H9 (cell line): ENCODE measurements around the gene RNU1-4. TPM values are rescaled to one million over a fixed set of nuclear protein-coding genes. Genes with fewer than 3 reads are reported as not detected.

Source experiments
- DNase-seq: peaks from one replicate; pipeline ENCODE4 v3.0.0-alpha.2; 2017
- H2AFZ ChIP-seq: one replicate; pipeline ENCODE4 v1.6.1; 2013; ENCODE audit warnings: mild to moderate bottlenecking, low read length, control low read depth, moderate library complexity
- H2AK5ac ChIP-seq: 2 replicates; pipeline ENCODE4 v1.6.1; 2013; ENCODE audit warnings: low read length, control low read depth, mixed read lengths; ENCODE audit not compliant: insufficient read length
- H2BK120ac ChIP-seq: one replicate; pipeline ENCODE4 v1.6.1; 2013; ENCODE audit warnings: low read depth, mild to moderate bottlenecking, low read length, control low read depth, inconsistent platforms; ENCODE audit not compliant: poor library complexity, severe bottlenecking
- H2BK12ac ChIP-seq: 2 replicates; pipeline ENCODE4 v1.6.1; 2013; ENCODE audit warnings: low read length, control low read depth, mixed read lengths, low read depth; ENCODE audit not compliant: insufficient read length
- H2BK15ac ChIP-seq: 2 replicates; pipeline ENCODE4 v1.6.1; 2013; ENCODE audit warnings: low read depth, low read length, control low read depth
- H2BK20ac ChIP-seq: one replicate; pipeline ENCODE4 v1.6.1; 2013; ENCODE audit warnings: low read depth, mild to moderate bottlenecking, low read length, control low read depth, inconsistent platforms; ENCODE audit not compliant: poor library complexity, severe bottlenecking
- H2BK5ac ChIP-seq: 2 replicates; pipeline ENCODE4 v1.6.1; 2013; ENCODE audit warnings: low read length, control low read depth, mixed read lengths; ENCODE audit not compliant: insufficient read length
- H3K14ac ChIP-seq: 2 replicates; pipeline ENCODE4 v1.6.1; 2013; ENCODE audit warnings: low read length, control low read depth; ENCODE audit not compliant: insufficient read depth
- H3K18ac ChIP-seq: 2 replicates; pipeline ENCODE4 v1.6.1; 2013; ENCODE audit warnings: low read depth, mild to moderate bottlenecking, mixed read lengths, low read length, control low read depth; ENCODE audit not compliant: insufficient read length
- H3K23ac ChIP-seq: 2 replicates; pipeline ENCODE4 v1.6.1; 2013; ENCODE audit warnings: low read length, control low read depth, mixed read lengths, low read depth; ENCODE audit not compliant: insufficient read length
- H3K23me2 ChIP-seq: 2 replicates; pipeline ENCODE4 v1.6.1; 2013; ENCODE audit warnings: low read depth, mild to moderate bottlenecking, mixed read lengths, low read length, control low read depth; ENCODE audit not compliant: insufficient read length, poor library complexity, severe bottlenecking
- H3K27ac ChIP-seq: 2 replicates; pipeline ENCODE4 v1.5.1; 2013; ENCODE audit warnings: low read length, control low read depth, mixed read lengths, low read depth; ENCODE audit not compliant: insufficient read length
- H3K27me3 ChIP-seq: 2 replicates; pipeline ENCODE4 v1.6.1; 2013; ENCODE audit warnings: low read length, control low read depth, inconsistent platforms; ENCODE audit not compliant: insufficient read depth
- H3K4ac ChIP-seq: 2 replicates; pipeline ENCODE4 v1.6.1; 2013; ENCODE audit warnings: low read depth, mild to moderate bottlenecking, control low read depth, inconsistent platforms, low read length, moderate library complexity
- H3K4me1 ChIP-seq: 2 replicates; pipeline ENCODE4 v1.6.1; 2013; ENCODE audit warnings: low read length, control low read depth, inconsistent platforms; ENCODE audit not compliant: insufficient read depth
- H3K4me2 ChIP-seq: 2 replicates; pipeline ENCODE4 v1.6.1; 2013; ENCODE audit warnings: low read length, control low read depth, mixed read lengths; ENCODE audit not compliant: insufficient read length, insufficient read depth
- H3K56ac ChIP-seq: 2 replicates; pipeline ENCODE4 v1.6.1; 2013; ENCODE audit warnings: low read depth, mild to moderate bottlenecking, mixed read lengths, low read length, control low read depth; ENCODE audit not compliant: insufficient read length
- H3K79me1 ChIP-seq: 2 replicates; pipeline ENCODE4 v1.6.1; 2013; ENCODE audit warnings: low read depth, mild to moderate bottlenecking, moderate library complexity, low read length, control low read depth, inconsistent platforms; ENCODE audit not compliant: insufficient read depth, poor library complexity, severe bottlenecking
- H3K79me2 ChIP-seq: 2 replicates; pipeline ENCODE4 v1.6.1; 2013; ENCODE audit warnings: low read length, control low read depth, inconsistent platforms; ENCODE audit not compliant: insufficient read depth
- H3K9ac ChIP-seq: 2 replicates; pipeline ENCODE4 v1.6.1; 2013; ENCODE audit warnings: low read length, control low read depth, mixed read lengths; ENCODE audit not compliant: insufficient read length; ENCODE audit errors: extremely low read depth
- H3K9me3 ChIP-seq: one replicate; pipeline ENCODE4 v1.6.1; 2013; ENCODE audit warnings: low read depth, low read length, inconsistent platforms; ENCODE audit not compliant: control insufficient read depth
- H3T11ph ChIP-seq: one replicate; pipeline ENCODE4 v1.6.1; 2013; ENCODE audit warnings: mild to moderate bottlenecking, low read length, control low read depth, inconsistent platforms
- H4K20me1 ChIP-seq: one replicate; pipeline ENCODE4 v1.6.1; 2013; ENCODE audit not compliant: control insufficient read depth, insufficient read length, insufficient read depth
- H4K5ac ChIP-seq: 2 replicates; pipeline ENCODE4 v1.6.1; 2013; ENCODE audit warnings: low read depth, mild to moderate bottlenecking, mixed read lengths, low read length, control low read depth; ENCODE audit not compliant: insufficient read length
- H4K8ac ChIP-seq: replicated peaks from 2 replicates; pipeline ENCODE4 v1.6.1; 2013; ENCODE audit warnings: low read length, control low read depth, mixed read lengths, low read depth; ENCODE audit not compliant: insufficient read length
- H4K91ac ChIP-seq: 2 replicates; pipeline ENCODE4 v1.6.1; 2013; ENCODE audit warnings: low read depth, mild to moderate bottlenecking, moderate library complexity, mixed read lengths, low read length, control low read depth; ENCODE audit not compliant: insufficient read length
- H3K27ac Mint-ChIP-seq, 3 experiments: 2 replicates in 2 of 3; 3 replicates in 1 of 3; pipeline ENCODE4 v1.8.0; 2020 to 2021; ENCODE audit warnings: mixed read lengths in 3 of 3, mild to moderate bottlenecking in 1 of 3, moderate library complexity in 1 of 3
- H3K27me3 Mint-ChIP-seq: 2 replicates; pipeline ENCODE4 v1.8.0; 2021; ENCODE audit warnings: low read depth, mild to moderate bottlenecking, moderate library complexity, mixed read lengths
- H3K36me3 Mint-ChIP-seq, 3 experiments: 2 replicates in 2 of 3; 3 replicates in 1 of 3; pipeline ENCODE4 v1.8.0; 2020 to 2021; ENCODE audit warnings: low read depth in 3 of 3, mixed read lengths in 3 of 3; ENCODE audit not compliant: insufficient read depth in 1 of 3
- H3K4me1 Mint-ChIP-seq, 2 experiments: 2 replicates each; pipeline ENCODE4 v1.8.0; 2020; ENCODE audit warnings: mixed read lengths in 2 of 2
- H3K4me3 Mint-ChIP-seq, 2 experiments: 2 replicates in 1 of 2; 3 replicates in 1 of 2; pipeline ENCODE4 v1.8.0; 2020 to 2021; ENCODE audit warnings: mild to moderate bottlenecking in 2 of 2, mixed read lengths in 2 of 2, moderate library complexity in 1 of 2
- H3K9me3 Mint-ChIP-seq, 2 experiments: 2 replicates in 1 of 2; 3 replicates in 1 of 2; pipeline ENCODE4 v1.8.0; 2020; ENCODE audit warnings: mild to moderate bottlenecking in 2 of 2, mixed read lengths in 2 of 2, moderate library complexity in 1 of 2
- WGBS: extraction: QIAGEN DNeasy Blood & Tissue Kit; methylation state at CpG from one replicate; pipeline ENCODE4 v1.1.7; 2013; ENCODE audit warnings: missing lambda C conversion rate, low lambda C conversion rate, mixed read lengths; ENCODE audit not compliant: insufficient read length; ENCODE audit errors: extremely low coverage; 5-methylcytosine and 5-hydroxymethylcytosine counted together
- total RNA-seq: library from RNA; stranded (reverse); gene quantifications from 2 replicates; pipeline ENCODE4 v1.2.1, GENCODE V29; 2021
- TF ChIP-seq, protein P1 (sequence below): fragments of 200-600 bp; sonication (generic); conservative IDR thresholded peaks from 3 replicates; pipeline ENCODE4 v1.8.0; 2021; ENCODE audit warnings: antibody characterized with exemption, mild to moderate bottlenecking

RNU1-4 gene
- total RNA-seq, 1 experiment from 2014 or later = 2,051 TPM

DNA sequence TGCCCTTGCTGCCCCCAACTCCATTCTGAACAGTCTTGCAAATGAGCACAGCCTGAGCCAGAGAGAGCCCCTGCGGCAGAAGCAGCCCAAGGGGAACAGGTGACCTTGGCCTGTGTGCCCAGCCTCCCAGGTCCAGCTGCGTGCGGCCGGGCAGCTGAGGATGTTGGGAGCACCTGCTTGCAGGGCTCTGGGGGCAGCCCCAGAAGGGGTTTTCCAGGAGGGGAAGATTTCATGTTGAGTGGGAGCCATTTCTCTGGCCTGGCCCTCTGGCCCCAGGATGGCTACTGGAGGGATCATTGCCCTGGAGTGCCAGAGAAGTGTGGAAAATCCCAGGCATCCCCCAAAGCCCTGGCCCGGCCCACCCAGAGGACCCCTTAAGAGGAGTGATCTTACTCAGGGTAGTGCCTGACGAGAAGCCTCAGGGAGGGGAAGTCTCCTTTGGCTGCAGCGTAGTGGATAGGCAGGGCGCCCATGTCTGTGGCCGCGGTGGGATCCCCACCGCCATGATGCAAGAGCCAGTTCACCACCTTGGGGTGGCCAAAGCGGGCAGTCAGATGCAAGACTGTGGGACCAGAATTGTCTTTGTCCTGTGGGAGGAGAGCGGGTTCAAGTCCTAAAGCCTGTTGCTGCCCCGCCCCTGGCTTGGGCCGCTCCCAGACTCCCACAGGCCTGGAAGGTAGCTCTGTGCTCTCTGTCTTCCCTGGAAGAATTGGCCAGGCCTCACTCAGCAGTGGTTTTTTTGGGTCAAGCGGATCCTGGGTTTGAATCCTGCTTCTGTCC is 20.6 kb upstream of the RNU1-4 start:
- Mint-ChIP-seq H3K27me3 (peaks cover 12% of the 10 kb centered on the region), H3K4me1 (peaks cover 10 to 12% of the 10 kb centered on the region in 2 experiments), H3K36me3 (no peaks in the 10 kb centered on the region), H3K9me3 (no peaks in the 10 kb centered on the region), H3K27ac (no peak overlapping the region; a peak in 1 of 7 replicates), H3K4me3 (no peak overlapping the region)
- H3K4me1 ChIP-seq = no peaks in the 10 kb centered on the region
- H2BK120ac ChIP-seq = no peak overlapping the region
- H3K14ac ChIP-seq = no peak overlapping the region
- no peak overlapping the region for H4K5ac ChIP-seq
- H2AFZ ChIP-seq = no peak overlapping the region
- no peaks in the 10 kb centered on the region for H4K20me1 ChIP-seq
- H3K4me2 ChIP-seq = no peak overlapping the region
- H3K18ac ChIP-seq = no peak overlapping the region
- no peak overlapping the region for H2BK5ac ChIP-seq
- H2BK12ac ChIP-seq = no peak overlapping the region
- no peak overlapping the region for H4K91ac ChIP-seq
- TF ChIP-seq, protein P1, sequence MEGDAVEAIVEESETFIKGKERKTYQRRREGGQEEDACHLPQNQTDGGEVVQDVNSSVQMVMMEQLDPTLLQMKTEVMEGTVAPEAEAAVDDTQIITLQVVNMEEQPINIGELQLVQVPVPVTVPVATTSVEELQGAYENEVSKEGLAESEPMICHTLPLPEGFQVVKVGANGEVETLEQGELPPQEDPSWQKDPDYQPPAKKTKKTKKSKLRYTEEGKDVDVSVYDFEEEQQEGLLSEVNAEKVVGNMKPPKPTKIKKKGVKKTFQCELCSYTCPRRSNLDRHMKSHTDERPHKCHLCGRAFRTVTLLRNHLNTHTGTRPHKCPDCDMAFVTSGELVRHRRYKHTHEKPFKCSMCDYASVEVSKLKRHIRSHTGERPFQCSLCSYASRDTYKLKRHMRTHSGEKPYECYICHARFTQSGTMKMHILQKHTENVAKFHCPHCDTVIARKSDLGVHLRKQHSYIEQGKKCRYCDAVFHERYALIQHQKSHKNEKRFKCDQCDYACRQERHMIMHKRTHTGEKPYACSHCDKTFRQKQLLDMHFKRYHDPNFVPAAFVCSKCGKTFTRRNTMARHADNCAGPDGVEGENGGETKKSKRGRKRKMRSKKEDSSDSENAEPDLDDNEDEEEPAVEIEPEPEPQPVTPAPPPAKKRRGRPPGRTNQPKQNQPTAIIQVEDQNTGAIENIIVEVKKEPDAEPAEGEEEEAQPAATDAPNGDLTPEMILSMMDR = no peak
- no peak overlapping the region for H2BK20ac ChIP-seq
- no peak overlapping the region for H3K23ac ChIP-seq
- H3T11ph ChIP-seq = no peak overlapping the region
- no peaks in the 10 kb centered on the region for H3K79me1 ChIP-seq
- no peaks in the 10 kb centered on the region for H3K27me3 ChIP-seq
- no peaks in the 10 kb centered on the region for H3K9me3 ChIP-seq
- no peak overlapping the region for H4K8ac ChIP-seq
- H2AK5ac ChIP-seq = no peak overlapping the region
- H3K4ac ChIP-seq = no peak overlapping the region
- DNase-seq = peak; percentile 25
- no peak overlapping the region for H2BK15ac ChIP-seq
- no peaks in the 10 kb centered on the region for H3K23me2 ChIP-seq
- H3K27ac ChIP-seq = no peak overlapping the region
- no peak overlapping the region for H3K56ac ChIP-seq
- no CpG with 5 or more reads among the region's 16 CpGs for WGBS
- no peak overlapping the region for H3K9ac ChIP-seq
- no peaks in the 10 kb centered on the region for H3K79me2 ChIP-seq
